ENCODE data around the gene GCC1. TPM values are rescaled to one million over a fixed set of nuclear protein-coding genes. Genes with fewer than 3 reads are reported as not detected.

The GCC1 gene
- polyA plus RNA-seq, 6 donors from 2014 or later: 9.3 to 25.3 (median 15.9) TPM

DNA sequence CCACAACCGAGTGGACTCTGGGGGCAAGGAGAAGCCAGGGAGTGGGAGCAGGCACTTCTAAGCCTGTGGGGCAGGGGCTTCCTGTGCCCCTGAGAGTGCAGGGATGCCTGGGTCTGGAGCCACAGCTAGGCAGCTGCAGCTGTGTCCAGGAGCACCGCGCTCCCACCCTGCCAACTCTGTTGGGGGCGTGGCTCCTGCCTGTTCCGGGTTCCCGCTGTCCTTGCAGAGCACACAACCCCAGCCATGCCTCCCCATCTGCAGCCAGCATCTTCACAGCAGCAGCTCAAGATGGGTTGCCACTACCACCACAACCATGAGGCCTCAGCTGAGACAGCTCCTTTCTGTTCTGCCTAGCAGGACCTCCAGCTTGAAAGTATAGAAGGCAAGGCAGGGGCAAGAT lies 23.9 kb upstream of the GCC1 start:
- H3K36me3 Mint-ChIP-seq: peaks cover 0 to 9% of the 10 kb centered on the region in 2 donors
- H3K27ac Mint-ChIP-seq: no peak overlapping the region
- peaks cover 3 to 15% (median 6%) of the 10 kb centered on the region in 7 donors for H3K9me3 Mint-ChIP-seq
- ATAC-seq (ENCODE audit: low read depth in 2 of 2): no peak
- H3K4me3 Mint-ChIP-seq: no peak overlapping the region
- H3K27me3 Mint-ChIP-seq: peaks cover under 1 to 39% (median 36%) of the 10 kb centered on the region in 3 donors
- H3K4me1 Mint-ChIP-seq: no peaks in the 10 kb centered on the region
- DNase-seq: no peak

- peaks cover 3 to 13% (median 6%) of the 10 kb centered on the region in 7 donors for H3K9me3 Mint-ChIP-seq
- H3K4me1 Mint-ChIP-seq: no peaks in the 10 kb centered on the region
- H3K27ac Mint-ChIP-seq: no peak overlapping the region
- H3K36me3 Mint-ChIP-seq: peaks cover 3 to 9% of the 10 kb centered on the region in 2 donors
- H3K4me3 Mint-ChIP-seq: no peak overlapping the region
- DNase-seq: no peak
- no peak for ATAC-seq (ENCODE audit: low read depth in 2 of 2)
- peaks cover 3 to 33% (median 30%) of the 10 kb centered on the region in 3 donors for H3K27me3 Mint-ChIP-seq
Observed at GRCh38 chr7:127608446-127608845, 23.1 kb upstream of the GCC1 start.

- ATAC-seq (ENCODE audit: low read depth in 2 of 2) (no peak), DNase-seq (no peak)
- H3K9me3 Mint-ChIP-seq: no peaks in the 10 kb centered on the region
- no peak overlapping the region for H3K4me3 Mint-ChIP-seq
- H3K4me1 Mint-ChIP-seq: no peaks in the 10 kb centered on the region
- peak overlapping the region in 2 of 6 donors; percentile 3 to 18 for H3K27ac Mint-ChIP-seq
- peaks cover 3 to 11% (median 11%) of the 10 kb centered on the region in 3 donors for H3K27me3 Mint-ChIP-seq
- peaks cover 0 to 8% of the 10 kb centered on the region in 2 donors for H3K36me3 Mint-ChIP-seq
Observed at GRCh38 chr7:127600885-127601284, 15.5 kb upstream of the GCC1 start.

DNA sequence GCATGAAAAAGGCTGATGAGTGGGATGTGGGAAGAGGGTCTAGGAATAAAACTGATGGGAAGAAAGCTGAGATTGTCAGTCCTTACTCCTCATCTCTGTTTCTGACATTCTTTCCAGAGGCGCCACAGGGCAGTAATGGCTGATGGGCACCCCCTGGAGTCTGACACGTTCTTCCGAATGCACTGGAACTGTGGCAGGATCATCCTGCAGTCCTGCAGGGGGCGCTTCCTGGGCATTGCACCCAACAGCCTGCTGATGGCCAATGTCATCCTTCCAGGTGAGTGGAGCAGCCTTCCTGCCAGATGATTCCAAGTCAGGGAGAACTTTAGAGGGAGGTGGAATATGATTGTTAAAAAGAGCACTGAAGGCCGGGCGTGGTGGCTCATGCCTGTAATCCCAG lies 12.9 kb upstream of the GCC1 start:
- Mint-ChIP-seq H3K27ac (peak overlapping the region in 1 of 6 donors; percentile 34), H3K4me3 (no peak overlapping the region), H3K36me3 (peaks cover 0 to 5% of the 10 kb centered on the region in 2 donors), H3K9me3 (no peaks in the 10 kb centered on the region), H3K27me3 (peaks cover 0 to 11% (median 11%) of the 10 kb centered on the region in 3 donors), H3K4me1 (peaks cover 0 to 6% (median 0%) of the 10 kb centered on the region in 3 donors)
- no peak for ATAC-seq (ENCODE audit: low read depth in 2 of 2)
- DNase-seq: no peak

- ATAC-seq (ENCODE audit: low read depth in 2 of 2): no peak
- peak overlapping the region in 1 of 6 donors; percentile 56 for H3K27ac Mint-ChIP-seq
- peaks cover 6 to 7% (median 6%) of the 10 kb centered on the region in 3 donors for H3K4me1 Mint-ChIP-seq
- peaks cover 5 to 9% of the 10 kb centered on the region in 2 donors for H3K36me3 Mint-ChIP-seq
- no peak overlapping the region for H3K4me3 Mint-ChIP-seq
- no peaks in the 10 kb centered on the region for H3K9me3 Mint-ChIP-seq
- H3K27me3 Mint-ChIP-seq: peaks cover 0 to 3% (median under 1%) of the 10 kb centered on the region in 3 donors
- DNase-seq: no peak
Observed at GRCh38 chr7:127595737-127596136, 10.3 kb upstream of the GCC1 start.

GRCh38 chr7:127594490-127594889 lies 9.1 kb upstream of the GCC1 start:
- ATAC-seq (ENCODE audit: low read depth in 2 of 2) (no peak), DNase-seq (no peak)
- Mint-ChIP-seq H3K4me1 (peaks cover 12 to 14% (median 12%) of the 10 kb centered on the region in 3 donors), H3K4me3 (no peak overlapping the region), H3K27me3 (no peaks in the 10 kb centered on the region), H3K9me3 (no peaks in the 10 kb centered on the region), H3K36me3 (peaks cover 5 to 9% of the 10 kb centered on the region in 2 donors), H3K27ac (peak overlapping the region in 1 of 6 donors; percentile 42)

GRCh38 chr7:127592550-127592949 lies 7.2 kb upstream of the GCC1 start:
- Mint-ChIP-seq H3K4me1 (peaks cover 22 to 25% (median 22%) of the 10 kb centered on the region in 3 donors), H3K4me3 (peak overlapping the region in 1 of 8 donors; percentile 56), H3K27ac (no peak overlapping the region), H3K27me3 (no peaks in the 10 kb centered on the region), H3K9me3 (no peaks in the 10 kb centered on the region), H3K36me3 (peaks cover 0 to 9% of the 10 kb centered on the region in 2 donors)
- DNase-seq (no peak), ATAC-seq (ENCODE audit: low read depth in 2 of 2) (no peak)

GRCh38 chr7:127591591-127591990 lies 6.2 kb upstream of the GCC1 start:
- ATAC-seq (ENCODE audit: low read depth in 2 of 2) (no peak), DNase-seq (no peak)
- Mint-ChIP-seq H3K9me3 (no peaks in the 10 kb centered on the region), H3K36me3 (peaks cover 0 to 9% of the 10 kb centered on the region in 2 donors), H3K4me3 (peak overlapping the region in 2 of 8 donors; percentile 47 to 92), H3K4me1 (peaks cover 22 to 27% (median 25%) of the 10 kb centered on the region in 3 donors), H3K27ac (no peak overlapping the region), H3K27me3 (no peaks in the 10 kb centered on the region)

- Mint-ChIP-seq H3K27me3 (no peaks in the 10 kb centered on the region), H3K4me3 (peak overlapping the region in 3 of 8 donors; percentile 47 to 92 (median 51)), H3K9me3 (no peaks in the 10 kb centered on the region), H3K27ac (peak overlapping the region in 2 of 6 donors; percentile 38 to 49), H3K36me3 (peaks cover 0 to 9% of the 10 kb centered on the region in 2 donors), H3K4me1 (peaks cover 22 to 30% (median 29%) of the 10 kb centered on the region in 3 donors)
- ATAC-seq (ENCODE audit: low read depth in 2 of 2) (no peak), DNase-seq (no peak)
Observed at GRCh38 chr7:127591189-127591588, 5.8 kb upstream of the GCC1 start.

DNA sequence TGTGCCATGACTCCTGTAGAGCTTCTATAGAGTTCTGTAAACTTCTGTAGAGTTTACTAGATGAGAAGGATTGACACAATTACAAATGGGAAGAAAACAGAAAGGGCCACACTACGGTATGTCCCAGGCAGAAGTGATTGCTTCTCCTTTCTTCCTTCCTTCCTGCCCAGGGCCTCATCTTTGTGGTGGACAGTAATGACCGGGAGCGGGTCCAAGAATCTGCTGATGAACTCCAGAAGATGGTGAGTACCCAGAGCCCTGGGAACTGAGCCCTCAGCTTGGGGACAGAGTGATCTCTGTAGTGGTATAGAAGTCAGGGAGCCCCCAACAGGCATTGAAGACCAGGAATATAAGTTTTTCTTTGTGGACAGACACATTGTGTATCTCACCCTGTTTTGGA lies 4.5 kb upstream of the GCC1 start:
- Mint-ChIP-seq H3K27me3 (no peaks in the 10 kb centered on the region), H3K4me3 (peak overlapping the region; percentile 90 to 98 (median 94)), H3K9me3 (no peaks in the 10 kb centered on the region), H3K36me3 (peaks cover 0 to 9% of the 10 kb centered on the region in 2 donors), H3K4me1 (peaks cover 28 to 37% (median 35%) of the 10 kb centered on the region in 3 donors), H3K27ac (peak overlapping the region in 4 of 6 donors; percentile 80 to 95 (median 85))
- ATAC-seq (ENCODE audit: low read depth in 2 of 2): no peak
- no peak for DNase-seq

GRCh38 chr7:127588697-127589482 lies 3.5 kb upstream of the GCC1 start:
- Mint-ChIP-seq H3K4me3 (peak overlapping the region; percentile 90 to 98 (median 94)), H3K4me1 (peaks cover 32 to 47% (median 45%) of the 10 kb centered on the region in 3 donors), H3K9me3 (no peaks in the 10 kb centered on the region), H3K36me3 (peaks cover 0 to 9% of the 10 kb centered on the region in 2 donors), H3K27me3 (no peaks in the 10 kb centered on the region), H3K27ac (peak overlapping the region; percentile 82 to 96 (median 94))
- ATAC-seq (ENCODE audit: low read depth in 2 of 2): peak in 1 of 2 donors; percentile 1
- no peak for DNase-seq

- ATAC-seq (ENCODE audit: low read depth in 2 of 2) (peak; percentile 75 to 78), DNase-seq (peak; percentile 84)
- Mint-ChIP-seq H3K4me3 (peak within 1 kb of the TSS; percentile 92 to 98 (median 95)), H3K27me3 (no peaks in the 10 kb centered on the region), H3K9me3 (no peaks in the 10 kb centered on the region), H3K27ac (peak within 1 kb of the TSS; percentile 82 to 96 (median 94)), H3K4me1 (peaks cover 39 to 55% (median 52%) of the 10 kb centered on the region in 3 donors), H3K36me3 (peaks cover 0 to 10% of the 10 kb centered on the region in 2 donors)
Observed at GRCh38 chr7:127588019-127588696, 2.8 kb upstream of the GCC1 start, which contains the start of gene ARF5. Gene ARF5, plus strand, starts transcription at chr7:127588411. Its CDS starts 88 bp downstream, at chr7:127588499.

GRCh38 chr7:127587663-127588018 lies 2.2 kb upstream of the GCC1 start:
- peaks cover 43 to 60% (median 57%) of the 10 kb centered on the region in 3 donors for H3K4me1 Mint-ChIP-seq
- peak overlapping the region in 2 of 6 donors; percentile 58 to 60 for H3K27ac Mint-ChIP-seq
- no peaks in the 10 kb centered on the region for H3K9me3 Mint-ChIP-seq
- DNase-seq: no peak
- no peak for ATAC-seq (ENCODE audit: low read depth in 2 of 2)
- H3K4me3 Mint-ChIP-seq: peak overlapping the region; percentile 86 to 96 (median 92)
- H3K27me3 Mint-ChIP-seq: no peaks in the 10 kb centered on the region
- peaks cover 5 to 15% of the 10 kb centered on the region in 2 donors for H3K36me3 Mint-ChIP-seq

Data from naive B cell (primary cell).